Fibroblast of gingiva (primary cell): ENCODE results near the gene TANGO2.

Source experiments
- DNase-seq: peaks from one replicate; pipeline ENCODE4 v3.0.0-alpha.2; 2011; ENCODE audit warnings: low read depth

TANGO2 gene

GRCh38 chr22:19983741-19984140 is 37.2 kb upstream of the TANGO2 start:
- DNase-seq: no peak

DNA sequence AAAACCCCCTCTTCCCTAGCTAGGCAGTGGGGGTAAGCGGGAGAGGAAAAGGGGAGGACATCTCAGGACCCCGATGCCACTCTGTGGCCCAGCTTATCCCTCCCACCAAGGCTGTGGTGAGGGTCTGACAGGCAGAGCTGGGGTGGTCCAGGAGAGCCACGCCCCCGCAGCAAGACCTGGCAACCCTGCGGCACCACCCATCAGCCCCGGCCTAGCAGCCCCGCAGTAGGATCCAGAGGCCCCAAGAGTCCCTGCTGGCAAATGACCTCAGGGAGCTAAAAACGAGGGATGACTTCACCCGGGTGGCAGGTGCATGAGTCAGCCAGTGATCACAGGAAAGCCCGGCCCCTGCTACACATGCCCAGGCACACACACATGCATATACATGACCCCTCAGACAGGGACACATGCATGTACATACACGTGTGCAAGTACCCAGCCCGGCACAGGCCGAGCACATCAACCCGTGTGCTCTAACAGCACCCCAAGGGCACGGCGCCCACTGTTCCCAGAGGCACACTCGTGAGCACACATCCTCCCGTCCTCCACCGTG is 36.6 kb upstream of the TANGO2 start:
- DNase-seq: no peak

- DNase-seq: no peak
Measured at GRCh38 chr22:19984851-19985811, 35.8 kb upstream of the TANGO2 start.

DNA sequence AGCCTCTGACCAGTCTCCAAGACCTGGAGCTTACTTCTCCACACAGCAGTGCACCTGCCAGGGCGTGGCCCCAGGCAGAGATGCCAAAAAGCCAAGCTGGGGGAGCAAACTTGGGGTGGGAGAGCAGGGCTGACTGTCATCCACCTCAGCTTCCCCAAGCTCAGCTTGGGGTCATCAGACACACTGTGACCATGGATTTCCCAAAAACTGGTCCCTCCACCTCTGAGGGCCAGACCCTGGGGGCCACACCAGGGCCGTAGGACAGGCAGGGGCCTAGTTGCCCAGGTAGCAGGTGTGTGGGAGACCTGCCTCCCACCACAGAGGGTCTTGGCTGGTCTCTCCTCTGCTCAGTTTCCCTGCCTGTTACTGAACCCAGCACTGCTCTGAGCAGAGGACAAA is 34.9 kb upstream of the TANGO2 start:
- no peak for DNase-seq

GRCh38 chr22:19986410-19987341 is 34.2 kb upstream of the TANGO2 start:
- peak; percentile 54 for DNase-seq

- no peak for DNase-seq
Measured at GRCh38 chr22:19987394-19988306, 33.3 kb upstream of the TANGO2 start.

DNA sequence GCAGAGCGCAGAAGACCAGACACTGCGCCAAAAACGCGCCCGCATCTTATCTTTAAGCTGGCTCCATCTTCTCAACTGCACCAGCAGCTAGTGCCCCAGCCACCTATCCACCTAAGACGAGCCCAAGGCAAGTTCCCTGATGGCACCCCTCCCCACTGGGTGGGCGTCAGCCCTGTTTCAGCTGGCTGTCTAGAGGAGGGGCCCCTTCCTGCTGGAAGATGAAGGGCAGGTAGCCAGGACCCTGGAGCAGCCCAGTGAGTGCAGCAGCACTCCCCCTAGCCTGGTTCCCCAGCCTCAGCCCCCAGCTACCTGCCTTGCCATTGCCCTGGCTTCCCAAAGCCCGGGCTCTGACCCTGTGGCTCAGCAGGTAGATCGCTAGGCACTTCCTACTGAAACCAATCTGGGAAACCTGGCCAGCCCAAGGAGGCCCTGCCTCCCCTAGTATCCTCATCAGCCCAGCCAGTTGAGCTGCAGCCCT is 32.5 kb upstream of the TANGO2 start:
- DNase-seq: no peak

- DNase-seq: no peak
Measured at GRCh38 chr22:19988965-19989724, 31.8 kb upstream of the TANGO2 start.

DNA sequence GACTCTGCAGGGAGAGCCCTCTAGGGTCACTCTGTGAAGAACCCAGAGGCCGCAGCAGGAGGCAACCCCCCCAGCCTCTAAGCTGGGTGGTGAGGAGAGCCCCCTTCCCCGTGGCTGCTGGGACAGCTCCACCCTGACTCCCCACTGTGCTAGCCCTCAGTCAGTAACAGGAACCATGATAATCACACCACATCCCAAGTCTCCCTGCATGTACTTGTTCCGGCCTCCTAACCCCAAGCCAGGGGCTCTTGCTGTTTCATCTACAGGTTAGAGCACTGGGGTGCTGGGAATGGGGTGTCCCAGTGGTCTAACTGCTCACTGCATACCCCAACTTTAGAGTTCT is 31.2 kb upstream of the TANGO2 start:
- DNase-seq: no peak

DNA sequence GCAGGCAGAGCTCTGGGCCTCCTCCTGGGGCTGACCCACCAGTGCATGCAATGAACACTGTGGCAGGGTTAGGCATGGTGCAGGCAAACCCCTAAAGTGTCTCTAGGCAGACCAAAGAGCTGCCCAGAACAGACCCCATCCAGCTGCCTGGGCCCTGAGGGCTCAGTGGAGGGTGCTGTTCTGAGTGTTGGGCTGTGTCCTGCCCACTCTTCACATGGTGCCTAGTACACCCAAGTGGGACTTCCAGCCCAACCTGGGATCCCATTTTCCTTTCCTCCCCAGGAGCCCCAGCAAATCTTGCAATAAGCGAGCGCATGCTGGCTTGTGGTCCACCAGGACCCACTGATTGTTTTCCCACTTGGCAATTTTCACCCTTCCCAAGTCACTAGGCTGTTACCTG is 30.7 kb upstream of the TANGO2 start:
- no peak for DNase-seq

DNA sequence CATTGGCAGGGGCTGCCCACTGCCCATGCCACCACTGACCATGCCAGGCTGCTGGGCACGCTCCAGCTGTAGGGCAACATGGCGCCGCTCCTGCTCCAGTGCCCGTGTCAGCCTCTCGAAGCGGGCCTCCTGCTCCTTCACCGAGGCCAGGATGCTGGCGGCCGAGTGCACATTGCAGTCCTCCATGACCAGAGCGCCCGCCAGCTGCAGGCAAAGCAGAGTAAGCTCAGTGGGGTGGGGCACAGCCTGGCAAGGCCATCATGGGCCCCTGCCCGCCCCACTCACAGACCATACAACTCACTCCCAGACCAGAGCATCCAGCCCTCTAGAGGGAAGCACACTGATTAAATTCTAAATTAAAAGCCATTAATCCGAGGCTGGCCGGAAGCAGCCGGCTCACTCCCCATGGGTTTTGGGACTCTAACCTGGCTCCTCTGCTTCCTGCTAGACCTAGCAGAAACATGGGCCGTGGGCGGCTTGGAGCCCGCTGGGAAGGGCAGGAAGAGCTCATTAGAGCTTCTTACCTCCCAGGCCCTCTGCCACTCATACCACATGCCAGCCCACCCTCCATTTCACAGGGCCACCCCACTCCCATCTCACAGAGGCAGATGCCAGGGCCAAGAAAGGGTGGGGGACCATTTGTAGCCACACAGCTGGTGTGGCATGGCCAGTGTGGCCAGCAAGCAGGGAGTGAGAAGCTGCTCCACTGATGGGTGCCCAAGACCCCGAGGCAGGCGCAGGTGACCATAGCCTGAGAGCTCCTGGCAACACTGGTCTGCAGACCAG is 30.1 kb upstream of the TANGO2 start:
- DNase-seq: no peak

DNA sequence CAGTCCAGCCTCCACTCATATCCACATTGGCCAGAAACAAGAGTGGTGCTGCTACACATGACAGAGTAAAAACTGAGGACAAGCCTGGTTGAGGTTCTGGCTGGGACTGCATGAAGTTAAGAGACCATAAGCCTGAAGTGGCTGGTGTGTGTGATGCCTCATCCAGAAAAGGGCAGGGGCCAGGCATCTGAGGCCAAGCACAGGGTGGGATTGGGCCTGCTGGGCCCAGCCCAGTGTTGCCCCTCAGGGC is 29.6 kb upstream of the TANGO2 start:
- DNase-seq: no peak

- DNase-seq: peak; percentile 79
Measured at GRCh38 chr22:19991645-19992451, 29.1 kb upstream of the TANGO2 start.

DNA sequence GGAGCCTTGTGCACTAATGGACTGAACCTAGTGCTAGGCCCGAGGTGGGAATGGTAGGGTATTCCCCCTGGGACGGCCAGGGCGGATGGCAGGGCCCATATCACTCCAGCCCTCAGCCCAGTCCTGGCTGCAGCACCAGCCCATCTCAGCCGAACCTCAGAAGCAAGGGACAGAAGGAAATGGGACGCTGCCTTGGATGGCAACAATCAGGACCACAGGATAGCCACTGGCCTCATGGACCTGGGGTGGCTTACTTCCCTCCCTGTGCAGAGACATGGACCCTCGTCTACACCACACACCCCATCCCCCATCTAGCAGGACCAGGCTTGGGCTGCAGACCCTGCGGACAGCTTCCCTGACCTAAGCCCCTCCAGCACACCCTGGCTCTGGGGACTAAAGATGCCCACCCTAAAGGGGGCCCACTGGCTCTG is 28.4 kb upstream of the TANGO2 start:
- no peak for DNase-seq

DNA sequence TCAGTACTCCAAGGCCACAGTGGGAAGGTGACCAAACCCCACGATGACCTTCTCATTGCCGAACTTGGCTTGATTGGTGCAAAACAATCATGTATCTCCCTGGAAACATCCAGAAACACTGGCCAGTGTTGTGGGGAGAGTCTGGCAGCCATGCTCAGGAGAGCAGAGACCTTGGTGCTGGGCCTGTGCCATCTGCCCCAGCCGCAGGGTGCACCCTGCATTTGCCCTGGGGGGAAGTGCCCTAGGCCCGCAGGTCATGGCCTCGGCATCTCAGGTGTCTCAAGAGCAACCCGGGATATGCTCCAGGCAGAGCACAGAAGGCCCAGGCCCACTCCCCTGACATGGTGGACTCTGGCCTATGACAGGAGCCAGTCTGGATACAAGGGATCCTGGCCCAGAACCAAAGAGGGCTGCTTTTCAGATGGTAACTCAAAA is 28.0 kb upstream of the TANGO2 start:
- no peak for DNase-seq

DNA sequence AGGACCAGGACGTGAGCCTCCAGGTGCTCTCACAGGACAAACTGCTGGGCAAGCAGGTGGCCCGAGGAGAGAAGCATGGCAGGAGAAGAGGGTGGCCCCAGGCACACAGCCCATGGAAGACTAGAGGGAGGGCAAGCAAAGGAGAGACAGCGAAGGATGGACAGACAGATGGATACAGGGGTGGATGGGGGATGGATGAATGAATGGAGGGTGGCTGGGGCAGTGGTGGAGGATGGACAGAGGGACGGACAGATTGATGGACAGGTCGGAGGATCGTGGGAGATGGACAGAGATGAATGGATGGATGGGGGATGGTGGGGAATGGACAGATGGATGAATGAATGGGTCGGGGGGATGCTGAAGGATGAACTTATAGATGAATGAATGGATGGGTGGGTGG is 27.0 kb upstream of the TANGO2 start:
- DNase-seq: no peak

DNA sequence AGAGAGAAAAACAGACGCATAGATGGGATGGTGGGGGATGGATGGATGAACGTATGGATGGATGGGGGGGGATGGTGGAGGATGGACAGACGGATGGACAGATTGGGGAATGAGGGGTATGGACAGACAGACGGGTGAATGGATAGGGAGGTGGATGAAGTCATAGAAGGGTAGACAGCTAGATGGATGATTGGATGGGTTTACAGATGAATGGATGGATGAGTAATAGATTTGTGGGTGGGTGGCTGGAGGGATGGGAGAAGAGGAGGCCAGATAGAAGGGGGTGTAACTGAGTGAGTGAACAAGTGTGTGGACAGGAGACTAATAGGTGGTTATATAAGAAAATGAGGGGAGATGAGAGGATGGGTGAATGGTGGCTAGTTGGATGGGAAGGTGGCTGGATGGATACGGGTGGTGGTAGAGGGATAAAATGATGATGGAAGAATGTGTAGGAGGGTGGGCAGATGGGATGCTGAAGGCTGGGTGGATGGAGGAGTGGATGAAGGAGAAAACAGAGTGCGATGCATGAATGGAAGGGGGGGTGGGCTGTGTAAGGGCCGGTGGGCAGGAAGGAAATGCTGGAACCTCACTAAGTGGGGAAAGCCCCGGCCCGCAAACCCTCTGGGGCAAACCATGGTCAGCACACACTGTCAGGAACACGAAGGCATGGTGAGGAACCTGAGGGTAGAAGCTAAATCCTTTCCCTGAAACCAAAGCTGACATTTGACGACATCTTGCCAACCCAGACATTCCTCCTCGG is 25.9 kb upstream of the TANGO2 start:
- no peak for DNase-seq

- peak; percentile 86 for DNase-seq
Measured at GRCh38 chr22:19995611-19996339, 25.1 kb upstream of the TANGO2 start.
